ENCODE results near the gene ORC3.

ORC3 gene

GRCh38 chr6:87589693-87590416, at the start of gene ORC3, which contains the start of gene RARS2:
Gene ORC3, plus strand, starts transcription at chr6:87590135. Its CDS starts 34 bp downstream, at chr6:87590169.
Gene RARS2, minus strand, starts transcription at chr6:87589987. Its CDS starts 30 bp downstream, at chr6:87589957.
- peak; percentile 76 to 78 for DNase-seq (ENCODE audit: low read depth in 2 of 2)

- no peak for DNase-seq (ENCODE audit: low read depth in 2 of 2)
These were observed 49.4 kb upstream of the ORC3 start for GRCh38 chr6:87540539-87540938.

- no peak for DNase-seq (ENCODE audit: low read depth in 2 of 2)
These were observed 48.9 kb upstream of the ORC3 start for GRCh38 chr6:87541041-87541440.

GRCh38 chr6:87541744-87542143, 48.2 kb upstream of the ORC3 start:
- DNase-seq (ENCODE audit: low read depth in 2 of 2) = no peak

- DNase-seq (ENCODE audit: low read depth in 2 of 2) = no peak
These were observed 46.0 kb upstream of the ORC3 start for GRCh38 chr6:87543696-87544473.

- no peak for DNase-seq (ENCODE audit: low read depth in 2 of 2)
These were observed 45.5 kb upstream of the ORC3 start for GRCh38 chr6:87544474-87544735.

- no peak for DNase-seq (ENCODE audit: low read depth in 2 of 2)
These were observed 38.1 kb upstream of the ORC3 start for GRCh38 chr6:87551799-87552198.

GRCh38 chr6:87553159-87553765, 36.7 kb upstream of the ORC3 start:
- no peak for DNase-seq (ENCODE audit: low read depth in 2 of 2)

GRCh38 chr6:87555506-87555905, 34.4 kb upstream of the ORC3 start:
- no peak for DNase-seq (ENCODE audit: low read depth in 2 of 2)

- no peak for DNase-seq (ENCODE audit: low read depth in 2 of 2)
These were observed 31.5 kb upstream of the ORC3 start for GRCh38 chr6:87558446-87558845.

- DNase-seq (ENCODE audit: low read depth in 2 of 2) = no peak
These were observed 28.9 kb upstream of the ORC3 start for GRCh38 chr6:87561017-87561416.

GRCh38 chr6:87572021-87572420, 17.9 kb upstream of the ORC3 start:
- DNase-seq (ENCODE audit: low read depth in 2 of 2) = no peak

GRCh38 chr6:87572883-87573282, 17.1 kb upstream of the ORC3 start:
- DNase-seq (ENCODE audit: low read depth in 2 of 2) = no peak

- DNase-seq (ENCODE audit: low read depth in 2 of 2) = no peak
These were observed 16.5 kb upstream of the ORC3 start for GRCh38 chr6:87573307-87574024.

- DNase-seq (ENCODE audit: low read depth in 2 of 2) = no peak
These were observed 15.6 kb upstream of the ORC3 start for GRCh38 chr6:87574237-87574804.

- DNase-seq (ENCODE audit: low read depth in 2 of 2) = no peak
These were observed 14.5 kb upstream of the ORC3 start for GRCh38 chr6:87575423-87575822.

- no peak for DNase-seq (ENCODE audit: low read depth in 2 of 2)
These were observed 6.1 kb upstream of the ORC3 start for GRCh38 chr6:87583822-87584221.

- DNase-seq (ENCODE audit: low read depth in 2 of 2) = no peak
These were observed 3.4 kb upstream of the ORC3 start for GRCh38 chr6:87586371-87587077.

- DNase-seq (ENCODE audit: low read depth in 2 of 2) = no peak
These were observed 1.1 kb upstream of the ORC3 start for GRCh38 chr6:87588756-87589407.

GRCh38 chr6:87590417-87590880, 514 bp downstream of the ORC3 start:
- DNase-seq (ENCODE audit: low read depth in 2 of 2) = no peak

GRCh38 chr6:87590990-87591389, 1.1 kb downstream of the ORC3 start:
- no peak for DNase-seq (ENCODE audit: low read depth in 2 of 2)
